Putamen (tissue), 1 donor: ENCODE data around the gene KLF9.
"Not testable (repeated sequence)": the region's sequence is repeated elsewhere in the genome, so short reads cannot be mapped to it uniquely, and the experiment has no call there.

Experiments used
- DNase-seq: peaks from one replicate; pipeline ENCODE4 v3.0.0-alpha.2; 2016; ENCODE audit warnings: low spot score

KLF9 gene

GRCh38 chr9:70405808-70406433 is 8.5 kb downstream of the KLF9 start:
- no peak for DNase-seq

- no peak for DNase-seq
These were observed 10.2 kb downstream of the KLF9 start for GRCh38 chr9:70404261-70404660.

- no peak for DNase-seq
These were observed 10.8 kb downstream of the KLF9 start for GRCh38 chr9:70403618-70404025.

- DNase-seq, result no peak
These were observed 11.3 kb downstream of the KLF9 start for GRCh38 chr9:70403166-70403565.

GRCh38 chr9:70402213-70402612 is 12.2 kb downstream of the KLF9 start:
- DNase-seq, result no peak

- not testable (repeated sequence) for DNase-seq
These were observed 13.2 kb downstream of the KLF9 start for GRCh38 chr9:70401241-70401640.

GRCh38 chr9:70400107-70400892 is 14.2 kb downstream of the KLF9 start:
- DNase-seq, result no peak

- no peak for DNase-seq
These were observed 15.3 kb downstream of the KLF9 start for GRCh38 chr9:70399141-70399540.

GRCh38 chr9:70398145-70398556 is 16.3 kb downstream of the KLF9 start:
- no peak for DNase-seq

GRCh38 chr9:70395652-70396051 is 18.8 kb downstream of the KLF9 start:
- DNase-seq, result no peak

GRCh38 chr9:70392850-70393249 is 21.6 kb downstream of the KLF9 start:
- DNase-seq, result no peak

- DNase-seq, result no peak
These were observed 22.3 kb downstream of the KLF9 start for GRCh38 chr9:70392189-70392588.

GRCh38 chr9:70390933-70391341 is 23.5 kb downstream of the KLF9 start:
- no peak for DNase-seq

GRCh38 chr9:70389621-70390266 is 24.7 kb downstream of the KLF9 start:
- no peak for DNase-seq

- DNase-seq, result no peak
These were observed 25.3 kb downstream of the KLF9 start for GRCh38 chr9:70389188-70389587.

GRCh38 chr9:70387663-70388062 is 26.8 kb downstream of the KLF9 start:
- DNase-seq, result no peak

GRCh38 chr9:70385426-70385825 is 29.0 kb downstream of the KLF9 start:
- DNase-seq, result no peak

GRCh38 chr9:70382709-70383605 is 31.5 kb downstream of the KLF9 start:
- no peak for DNase-seq

GRCh38 chr9:70382046-70382708 is 32.3 kb downstream of the KLF9 start:
- DNase-seq, result no peak

- DNase-seq, result no peak
These were observed 39.4 kb downstream of the KLF9 start for GRCh38 chr9:70374962-70375618.

- DNase-seq, result no peak
These were observed 47.0 kb downstream of the KLF9 start for GRCh38 chr9:70367305-70367930.
